ENCODE measurements around the gene TTC9C. TPM values are rescaled to one million over a fixed set of nuclear protein-coding genes. Genes with fewer than 3 reads are reported as not detected.
A peak's percentile ranks its signal among the peaks of the same experiment; 100 is the strongest.
"Not testable (repeated sequence)": the region's sequence is repeated elsewhere in the genome, so short reads cannot be mapped to it uniquely, and the experiment has no call there.

The TTC9C gene
- total RNA-seq, result 10 to 100 TPM; 37.6 to 43.0 TPM

GRCh38 chr11:62728171-62728988 is at the start of gene TTC9C:
Gene TTC9C (plus strand): TSS chr11:62728486. CDS start chr11:62728849, 363 bp downstream.
- POLR2A ChIA-PET, result interaction anchor here (0.6 to 4.1 kb wide), 26 partner anchors 8 to 156 kb away, joined by 3 to 39 read pairs (median 6); partner anchors contain the start of genes C11orf98, CSKMT, EEF1G and INTS5
- CTCF ChIA-PET, result interaction anchor here (1.0 to 5.7 kb wide), 6 partner anchors 10 to 58 kb away, joined by 5 to 28 read pairs (median 6); partner anchors contain the start of genes LBHD1, POLR2G, UQCC3 and ZBTB3
- Mint-ChIP-seq H3K4me1 (ENCODE audit: low read depth) (peaks cover 44% of the 10 kb centered on the region), H3K9me3 (no peaks in the 10 kb centered on the region), H3K36me3 (peaks cover 52% of the 10 kb centered on the region), H3K27ac (peak within 1 kb of the TSS; percentile 93), H3K27me3 (no peaks in the 10 kb centered on the region), H3K4me3 (peak within 1 kb of the TSS; percentile 99)
- peak; percentile 90 for DNase-seq
- intact Hi-C loops (cut with micrococcal nuclease), result loop anchor here (1.0 to 2.0 kb wide), 3 partner anchors 26 to 112 kb away; partner anchors contain the start of genes TAF6L and ZBTB3

GRCh38 chr11:62678770-62679696 is 49.3 kb upstream of the TTC9C start, which contains the start of gene UBXN1:
Gene UBXN1 (minus strand): TSS chr11:62679073. CDS start chr11:62678923, 150 bp downstream.
- Mint-ChIP-seq H3K4me3 (peak within 1 kb of the TSS; percentile 86), H3K27me3 (no peaks in the 10 kb centered on the region), H3K36me3 (peaks cover 18% of the 10 kb centered on the region), H3K4me1 (ENCODE audit: low read depth) (peaks cover 35% of the 10 kb centered on the region), H3K27ac (peak within 1 kb of the TSS; percentile 90), H3K9me3 (no peaks in the 10 kb centered on the region)
- ChIA-PET POLR2A (interaction anchor here (0.6 to 1.4 kb wide), 2 partner anchors 14 to 181 kb away, joined by 3 to 14 read pairs; partner anchors contain the start of genes C11orf98 and CSKMT), CTCF (interaction anchor here (1.0 to 3.4 kb wide), 6 partner anchors 14 to 255 kb away, joined by 3 to 32 read pairs (median 14); partner anchors contain the start of genes C11orf98, CSKMT, TMEM179B and TUT1)
- intact Hi-C loops (cut with micrococcal nuclease), result loop anchor here (1.0 to 10.0 kb wide), 2 partner anchors 8 to 254 kb away; partner anchors contain the start of gene UQCC3
- peak; percentile 94 for DNase-seq

- ChIA-PET POLR2A (interaction anchor here (0.6 to 2.2 kb wide), 8 partner anchors 9 to 196 kb away, joined by 3 to 11 read pairs (median 4); partner anchors contain the start of genes HNRNPUL2, INTS5, LBHD1 and TTC9C), CTCF (interaction anchor here (0.7 to 3.4 kb wide), 16 partner anchors 9 to 710 kb away, joined by 3 to 32 read pairs (median 4); partner anchors contain the start of genes C11orf98, CSKMT, LRRN4CL and POLR2G)
- H3K36me3 Mint-ChIP-seq, result peaks cover 14% of the 10 kb centered on the region
- no peaks in the 10 kb centered on the region for H3K27me3 Mint-ChIP-seq
- H3K4me1 Mint-ChIP-seq (ENCODE audit: low read depth), result peaks cover 31% of the 10 kb centered on the region
- DNase-seq, result peak; percentile 57
- no peak overlapping the region for H3K4me3 Mint-ChIP-seq
- no peaks in the 10 kb centered on the region for H3K9me3 Mint-ChIP-seq
- H3K27ac Mint-ChIP-seq, result peak overlapping the region; percentile 60
- intact Hi-C loops (cut with micrococcal nuclease), result loop anchor here (1.0 kb wide), 1 partner anchor 88 kb away; no protein-coding TSS in a partner anchor
These were observed 47.5 kb upstream of the TTC9C start for GRCh38 chr11:62680825-62681240.

- peaks cover 19% of the 10 kb centered on the region for H3K4me1 Mint-ChIP-seq (ENCODE audit: low read depth)
- H3K4me3 Mint-ChIP-seq, result no peak overlapping the region
- intact Hi-C loops (cut with micrococcal nuclease), result no loop called here
- peaks cover 4% of the 10 kb centered on the region for H3K36me3 Mint-ChIP-seq
- no peaks in the 10 kb centered on the region for H3K9me3 Mint-ChIP-seq
- H3K27me3 Mint-ChIP-seq, result peaks cover 3% of the 10 kb centered on the region
- ChIA-PET POLR2A (no interaction called here), CTCF (interaction anchor here (3.2 kb wide), 1 partner anchor 12 kb away, joined by 32 read pairs; no protein-coding TSS in a partner anchor)
- no peak overlapping the region for H3K27ac Mint-ChIP-seq
- no peak for DNase-seq
These were observed 45.8 kb upstream of the TTC9C start for GRCh38 chr11:62682518-62682917.

GRCh38 chr11:62687508-62688396 is 40.5 kb upstream of the TTC9C start:
- no peaks in the 10 kb centered on the region for H3K4me1 Mint-ChIP-seq (ENCODE audit: low read depth)
- H3K36me3 Mint-ChIP-seq, result peaks cover 15% of the 10 kb centered on the region
- intact Hi-C loops (cut with micrococcal nuclease), result no loop called here
- H3K27ac Mint-ChIP-seq, result no peak overlapping the region
- POLR2A ChIA-PET, result no interaction called here
- CTCF ChIA-PET, result no interaction called here
- no peak overlapping the region for H3K4me3 Mint-ChIP-seq
- H3K27me3 Mint-ChIP-seq, result peaks cover 8% of the 10 kb centered on the region
- DNase-seq, result no peak
- no peaks in the 10 kb centered on the region for H3K9me3 Mint-ChIP-seq

- Mint-ChIP-seq H3K36me3 (peaks cover 18% of the 10 kb centered on the region), H3K27me3 (peaks cover 8% of the 10 kb centered on the region), H3K9me3 (no peaks in the 10 kb centered on the region), H3K4me3 (no peak overlapping the region), H3K27ac (no peak overlapping the region), H3K4me1 (ENCODE audit: low read depth) (no peaks in the 10 kb centered on the region)
- CTCF ChIA-PET, result no interaction called here
- intact Hi-C loops (cut with micrococcal nuclease), result no loop called here
- POLR2A ChIA-PET, result no interaction called here
- no peak for DNase-seq
These were observed 39.8 kb upstream of the TTC9C start for GRCh38 chr11:62688491-62688890.

- Mint-ChIP-seq H3K36me3 (peaks cover 21% of the 10 kb centered on the region), H3K9me3 (no peaks in the 10 kb centered on the region), H3K4me1 (ENCODE audit: low read depth) (peaks cover under 1% of the 10 kb centered on the region), H3K27me3 (peaks cover 8% of the 10 kb centered on the region), H3K4me3 (no peak within 1 kb of the TSS), H3K27ac (no peak within 1 kb of the TSS)
- intact Hi-C loops (cut with micrococcal nuclease), result loop anchor here (5.0 kb wide), 1 partner anchor 77 kb away; the partner anchor contains the start of genes EML3 and ROM1
- POLR2A ChIA-PET, result interaction anchor here (0.6 to 1.2 kb wide), 3 partner anchors 16 to 97 kb away, joined by 3 to 4 read pairs (median 3); no protein-coding TSS in a partner anchor
- no peak for DNase-seq
- CTCF ChIA-PET, result interaction anchor here (1.0 to 1.7 kb wide), 4 partner anchors 9 to 265 kb away, joined by 3 to 5 read pairs (median 4); partner anchors contain the start of gene ZBTB3
These were observed 38.7 kb upstream of the TTC9C start, which contains the start of gene LRRN4CL for GRCh38 chr11:62689421-62690183. Gene LRRN4CL (minus strand): TSS chr11:62689530. CDS start chr11:62688508, 1,022 bp downstream.

GRCh38 chr11:62693624-62694023 is 34.7 kb upstream of the TTC9C start:
- not testable (repeated sequence) for H3K4me1 Mint-ChIP-seq (ENCODE audit: low read depth); H3K9me3 Mint-ChIP-seq; H3K27me3 Mint-ChIP-seq; H3K27ac Mint-ChIP-seq; H3K4me3 Mint-ChIP-seq; DNase-seq
- CTCF ChIA-PET, result interaction anchor here (0.7 to 2.7 kb wide), 27 partner anchors 9 to 299 kb away, joined by 3 to 32 read pairs (median 5); partner anchors contain the start of genes C11orf98, CSKMT, EEF1G and HNRNPUL2
- intact Hi-C loops (cut with micrococcal nuclease), result loop anchor here (1.0 to 5.0 kb wide), 3 partner anchors 81 to 313 kb away; partner anchors contain the start of genes EML3 and ROM1
- POLR2A ChIA-PET, result interaction anchor here (1.1 kb wide), 2 partner anchors 16 to 22 kb away, joined by 3 read pairs; partner anchors contain the start of genes LBHD1 and UQCC3
- H3K36me3 Mint-ChIP-seq, result peaks cover 22% of the 10 kb centered on the region

- no peak overlapping the region for H3K4me3 Mint-ChIP-seq
- intact Hi-C loops (cut with micrococcal nuclease), result loop anchor here (1.0 to 5.0 kb wide), 3 partner anchors 82 to 314 kb away; partner anchors contain the start of genes EML3 and ROM1
- no peaks in the 10 kb centered on the region for H3K9me3 Mint-ChIP-seq
- ChIA-PET POLR2A (interaction anchor here (1.5 kb wide), 1 partner anchor 103 kb away, joined by 4 read pairs; the partner anchor contains the start of gene TUT1), CTCF (interaction anchor here (0.5 to 2.7 kb wide), 40 partner anchors 8 to 313 kb away, joined by 3 to 32 read pairs (median 4); partner anchors contain the start of genes C11orf98, CSKMT, EEF1G and HNRNPUL2)
- peak; percentile 81 for DNase-seq
- H3K36me3 Mint-ChIP-seq, result peaks cover 20% of the 10 kb centered on the region
- no peaks in the 10 kb centered on the region for H3K27me3 Mint-ChIP-seq
- H3K27ac Mint-ChIP-seq, result no peak overlapping the region
- peaks cover 5% of the 10 kb centered on the region for H3K4me1 Mint-ChIP-seq (ENCODE audit: low read depth)
These were observed 33.7 kb upstream of the TTC9C start for GRCh38 chr11:62694455-62695167.
